HG03460 (cell line): ENCODE results near the gene FYCO1.

ENCODE experiments used
- ATAC-seq: cut with Tn5 transposase; IDR thresholded peaks from one replicate; pipeline ENCODE4 v1.9.1; 2021; ENCODE audit not compliant: unreplicated experiment

The FYCO1 gene

GRCh38 chr3:45921158-45922038, 74.2 kb downstream of the FYCO1 start:
- ATAC-seq, result no peak

GRCh38 chr3:45917146-45917898, 78.3 kb downstream of the FYCO1 start:
- no peak for ATAC-seq

GRCh38 chr3:45915518-45916231, 79.9 kb downstream of the FYCO1 start:
- ATAC-seq, result peak; percentile 94

- ATAC-seq, result no peak
Measured at GRCh38 chr3:45915059-45915439, 80.6 kb downstream of the FYCO1 start.

GRCh38 chr3:45914362-45915058, 81.1 kb downstream of the FYCO1 start:
- no peak for ATAC-seq

GRCh38 chr3:45912435-45912834, 83.2 kb downstream of the FYCO1 start:
- no peak for ATAC-seq

- ATAC-seq, result no peak
Measured at GRCh38 chr3:45911511-45912226, 84.0 kb downstream of the FYCO1 start.

- ATAC-seq, result no peak
Measured at GRCh38 chr3:45910892-45911291, 84.7 kb downstream of the FYCO1 start.

GRCh38 chr3:45909542-45909941, 86.1 kb downstream of the FYCO1 start:
- ATAC-seq, result no peak

- ATAC-seq, result no peak
Measured at GRCh38 chr3:45908761-45909160, 86.9 kb downstream of the FYCO1 start.

GRCh38 chr3:45907769-45908705, 87.6 kb downstream of the FYCO1 start:
- ATAC-seq, result no peak

GRCh38 chr3:45906681-45907407, 88.8 kb downstream of the FYCO1 start:
- ATAC-seq, result no peak

GRCh38 chr3:45905755-45906154, 89.9 kb downstream of the FYCO1 start:
- no peak for ATAC-seq

- ATAC-seq, result no peak
Measured at GRCh38 chr3:45904931-45905330, 90.7 kb downstream of the FYCO1 start.

GRCh38 chr3:45896956-45897355, 98.7 kb downstream of the FYCO1 start:
- ATAC-seq, result no peak

- no peak for ATAC-seq
Measured at GRCh38 chr3:45895686-45896468, 99.7 kb downstream of the FYCO1 start.

GRCh38 chr3:45894015-45894414, 101.6 kb downstream of the FYCO1 start:
- ATAC-seq, result no peak

- ATAC-seq, result no peak
Measured at GRCh38 chr3:45892161-45892560, 103.5 kb downstream of the FYCO1 start.
